Sigmoid colon (tissue), 7 donors: Measurements from ENCODE around the gene UFM1. TPM values are rescaled to one million over a fixed set of nuclear protein-coding genes. Genes with fewer than 3 reads are reported as not detected.

Source experiments
- DNase-seq: peaks from one replicate; pipeline ENCODE4 v3.0.0-alpha.2; 2019
- H3K27ac ChIP-seq, 4 donors: fragments of 200-600 bp; sonication (generic); one replicate each; pipeline ENCODE4 v1.5.1; 2016 to 2019; ENCODE audit warnings: mild to moderate bottlenecking in 1 of 4
- H3K27me3 ChIP-seq, 3 donors: fragments of 200-600 bp; sonication (generic); one replicate each; pipeline ENCODE4 v1.5.1; 2019; ENCODE audit warnings: mild to moderate bottlenecking in 1 of 3
- H3K36me3 ChIP-seq, 4 donors: fragments of 200-600 bp; sonication (generic); one replicate each; pipeline ENCODE4 v1.5.1; 2016 to 2019
- H3K4me1 ChIP-seq, 4 donors: fragments of 200-600 bp; sonication (generic); one replicate each; pipeline ENCODE4 v1.5.1; 2017 to 2019
- H3K4me3 ChIP-seq, 4 donors: fragments of 200-600 bp; sonication (generic); one replicate each; pipeline ENCODE4 v1.5.1; 2017 to 2019; ENCODE audit warnings: mild to moderate bottlenecking in 2 of 4, moderate library complexity in 1 of 4
- H3K9me3 ChIP-seq, 4 donors: fragments of 200-600 bp in 3 of 4; sonication (generic) in 3 of 4; one replicate each; pipeline versions ENCODE4 v1.5.1 to v1.6.1; 2013 to 2019
- EP300 ChIP-seq, 4 donors: sonication (generic); formaldehyde crosslinking; IDR thresholded peaks; one replicate each; pipeline ENCODE4 v1.6.1; 2017; ENCODE audit warnings: antibody characterized with exemption in 4 of 4
- POLR2A ChIP-seq, 2 donors: fragments of 450-650 bp; IDR thresholded peaks; one replicate each; pipeline ENCODE4 v1.6.1; 2016; ENCODE audit warnings: antibody characterized with exemption in 2 of 2, mild to moderate bottlenecking in 2 of 2, moderate library complexity in 2 of 2
- POLR2AphosphoS5 ChIP-seq, 4 donors: sonication (generic); formaldehyde crosslinking; IDR thresholded peaks; one replicate each; pipeline ENCODE4 v1.6.1; 2017; ENCODE audit warnings: antibody characterized with exemption in 4 of 4
- WGBS, 2 donors: extraction: QIAGEN DNeasy Blood & Tissue Kit; methylation state at CpG; one replicate each; pipeline ENCODE4 v1.1.7; 2013; 5-methylcytosine and 5-hydroxymethylcytosine counted together
- intact Hi-C: fragments of 100-400 bp; cut with DNase I; formaldehyde crosslinking; loops from one replicate; pipeline ENCODE4 v1.15.1; 2023
- polyA plus RNA-seq, 3 donors: library from polyadenylated mRNA; stranded (reverse); fragments of 200-250 nt; gene quantifications; one replicate each; pipeline ENCODE4 v1.2.3, GENCODE V29; 2013
- total RNA-seq, 4 donors: library from RNA; depleted of rRNA; stranded (reverse); fragments of >200 nt; gene quantifications; one replicate each; pipeline ENCODE4 v1.1.0, GENCODE V29; 2016
- TF ChIP-seq, protein P1 (sequence below), 4 experiments: fragments of 450-650 bp in 3 of 4; fragments of 200-600 bp in 1 of 4; IDR thresholded peaks; one replicate each; pipeline ENCODE4 v1.5.1; 2016 to 2019; ENCODE audit warnings: antibody characterized with exemption in 4 of 4, mild to moderate bottlenecking in 3 of 4, moderate library complexity in 2 of 4
- donor health status: healthy with polysubstance abuse.
- donor health status: Bipolar disorder and iron deficiency.
- donor health status: healthy.

UFM1 gene
- total RNA-seq = 10 to 100 TPM; 45.4 to 60.6 (median 52.8) TPM
- polyA plus RNA-seq = 10 to 100 TPM; 33.9 to 57.3 (median 49.2) TPM

DNA sequence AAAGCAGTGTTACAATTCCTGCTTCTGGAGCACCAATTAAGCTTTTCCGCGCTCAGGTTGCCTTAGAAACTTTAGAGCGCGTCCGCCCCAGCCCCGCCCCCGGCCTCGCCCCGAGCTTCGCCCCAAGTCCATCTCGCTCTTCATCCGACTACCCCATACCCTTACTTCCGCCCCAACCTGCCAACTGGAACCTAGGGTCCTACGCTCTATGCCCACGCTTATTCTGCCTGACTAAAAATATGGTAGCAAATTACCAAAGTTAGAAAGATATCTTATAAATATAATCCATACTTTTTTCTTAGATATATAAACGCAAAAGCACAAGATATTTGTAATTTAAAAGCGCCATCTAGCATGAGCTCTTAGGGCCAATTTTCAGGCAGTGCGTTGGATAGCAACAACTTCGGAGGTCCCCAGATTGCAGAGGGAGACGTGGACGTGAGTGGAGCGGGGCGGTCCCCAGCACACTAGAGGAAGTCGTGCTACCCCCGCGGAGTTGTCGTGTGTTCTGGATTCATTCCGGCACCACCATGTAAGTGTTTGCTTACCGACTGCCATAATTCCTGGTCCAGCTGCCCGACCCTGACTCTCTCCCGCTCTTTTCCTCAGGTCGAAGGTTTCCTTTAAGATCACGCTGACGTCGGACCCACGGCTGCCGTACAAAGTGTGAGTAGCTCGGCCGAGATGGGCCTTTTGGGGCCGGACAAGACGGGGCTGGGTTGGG, at the start of gene UFM1:
TSS of gene UFM1 (plus strand) at position 462 of the 724 bp plus-strand sequence. CDS start at position 531, 69 bp downstream.
- WGBS, 2 donors = 0 to 1% methylated on average over 41 of the region's 41 CpGs
- Histone ChIP-seq H3K9me3 (no peaks in the 10 kb centered on the region), H3K36me3 (peaks cover 0 to 15% (median 0%) of the 10 kb centered on the region in 4 donors), H3K27ac (peak within 1 kb of the TSS; percentile 83 to 91 (median 86)), H3K27me3 (no peaks in the 10 kb centered on the region), H3K4me1 (peaks cover 0 to 36% (median 21%) of the 10 kb centered on the region in 4 donors), H3K4me3 (peak within 1 kb of the TSS; percentile 66 to 79 (median 72))
- intact Hi-C loops = loop anchor here (5.0 kb wide), 1 partner anchor 482 kb away; the partner anchor contains the start of gene TRPC4
- peak; percentile 94 for DNase-seq
- peak; percentile 33 to 81 (median 70) for TF ChIP-seq POLR2AphosphoS5 (IDR thresholded peaks at IDR 0.05)
- TF ChIP-seq POLR2A (IDR thresholded peaks at IDR 0.05) = peak in 1 of 2 donors; percentile 56
- TF ChIP-seq, protein P1, sequence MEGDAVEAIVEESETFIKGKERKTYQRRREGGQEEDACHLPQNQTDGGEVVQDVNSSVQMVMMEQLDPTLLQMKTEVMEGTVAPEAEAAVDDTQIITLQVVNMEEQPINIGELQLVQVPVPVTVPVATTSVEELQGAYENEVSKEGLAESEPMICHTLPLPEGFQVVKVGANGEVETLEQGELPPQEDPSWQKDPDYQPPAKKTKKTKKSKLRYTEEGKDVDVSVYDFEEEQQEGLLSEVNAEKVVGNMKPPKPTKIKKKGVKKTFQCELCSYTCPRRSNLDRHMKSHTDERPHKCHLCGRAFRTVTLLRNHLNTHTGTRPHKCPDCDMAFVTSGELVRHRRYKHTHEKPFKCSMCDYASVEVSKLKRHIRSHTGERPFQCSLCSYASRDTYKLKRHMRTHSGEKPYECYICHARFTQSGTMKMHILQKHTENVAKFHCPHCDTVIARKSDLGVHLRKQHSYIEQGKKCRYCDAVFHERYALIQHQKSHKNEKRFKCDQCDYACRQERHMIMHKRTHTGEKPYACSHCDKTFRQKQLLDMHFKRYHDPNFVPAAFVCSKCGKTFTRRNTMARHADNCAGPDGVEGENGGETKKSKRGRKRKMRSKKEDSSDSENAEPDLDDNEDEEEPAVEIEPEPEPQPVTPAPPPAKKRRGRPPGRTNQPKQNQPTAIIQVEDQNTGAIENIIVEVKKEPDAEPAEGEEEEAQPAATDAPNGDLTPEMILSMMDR (IDR thresholded peaks at IDR 0.05) = no peak
- TF ChIP-seq EP300 (IDR thresholded peaks at IDR 0.05) = peak in 1 of 4 donors; percentile 5

- TF ChIP-seq POLR2AphosphoS5 (IDR thresholded peaks at IDR 0.05) = no peak
- TF ChIP-seq, protein P1 (IDR thresholded peaks at IDR 0.05) = no peak
- no peak for TF ChIP-seq EP300 (IDR thresholded peaks at IDR 0.05)
- no peak for TF ChIP-seq POLR2A (IDR thresholded peaks at IDR 0.05)
- no peaks in the 10 kb centered on the region for H3K9me3 ChIP-seq
- H3K27ac ChIP-seq = no peak overlapping the region
- H3K36me3 ChIP-seq = no peaks in the 10 kb centered on the region
- DNase-seq = no peak
- no peaks in the 10 kb centered on the region for H3K27me3 ChIP-seq
- intact Hi-C loops = no loop called here
- no peaks in the 10 kb centered on the region for H3K4me1 ChIP-seq
- no peak overlapping the region for H3K4me3 ChIP-seq
- WGBS, 2 donors = 17 to 71% methylated on average over 4 of the region's 4 CpGs
Observed at GRCh38 chr13:38301236-38301635, 48.4 kb upstream of the UFM1 start.

DNA sequence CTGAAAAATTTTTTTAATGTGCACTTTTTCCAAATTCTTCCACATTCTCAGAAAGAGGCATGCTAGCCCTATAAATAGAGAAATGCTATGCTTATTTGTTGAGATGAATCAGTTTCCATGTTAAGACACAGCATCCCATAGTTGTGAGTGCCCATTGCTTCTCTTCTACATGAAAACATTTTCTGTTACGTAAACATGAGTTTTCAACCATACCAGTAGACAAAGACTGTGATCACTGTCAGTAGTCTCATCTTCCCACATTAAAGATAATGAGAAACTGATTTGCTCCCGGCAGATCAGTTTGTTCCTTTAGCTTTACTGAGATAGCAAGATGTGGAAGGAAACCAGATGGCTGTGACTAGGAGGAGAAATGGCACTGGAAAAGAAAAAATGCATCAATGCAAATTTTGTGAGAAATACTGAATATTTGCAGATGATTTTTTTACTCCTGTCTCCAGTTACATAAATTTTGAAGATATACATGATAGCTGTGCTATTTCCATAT, 45.8 kb upstream of the UFM1 start:
- H3K9me3 ChIP-seq = no peaks in the 10 kb centered on the region
- no peaks in the 10 kb centered on the region for H3K36me3 ChIP-seq
- intact Hi-C loops = no loop called here
- H3K27ac ChIP-seq = no peak overlapping the region
- H3K27me3 ChIP-seq = no peaks in the 10 kb centered on the region
- WGBS, 2 donors = 49% methylated on average over 2 of the region's 2 CpGs
- no peak overlapping the region for H3K4me3 ChIP-seq
- no peaks in the 10 kb centered on the region for H3K4me1 ChIP-seq
- TF ChIP-seq EP300 (IDR thresholded peaks at IDR 0.05) (no peak), POLR2A (IDR thresholded peaks at IDR 0.05) (no peak), POLR2AphosphoS5 (IDR thresholded peaks at IDR 0.05) (no peak)
- TF ChIP-seq, protein P1 (IDR thresholded peaks at IDR 0.05) = no peak
- no peak for DNase-seq

- Histone ChIP-seq H3K36me3 (no peaks in the 10 kb centered on the region), H3K9me3 (no peaks in the 10 kb centered on the region), H3K4me3 (no peak overlapping the region), H3K27me3 (no peaks in the 10 kb centered on the region), H3K4me1 (no peaks in the 10 kb centered on the region), H3K27ac (no peak overlapping the region)
- no peak for DNase-seq
- TF ChIP-seq POLR2AphosphoS5 (IDR thresholded peaks at IDR 0.05) (no peak), EP300 (IDR thresholded peaks at IDR 0.05) (no peak), POLR2A (IDR thresholded peaks at IDR 0.05) (no peak)
- TF ChIP-seq, protein P1 (IDR thresholded peaks at IDR 0.05) = no peak
- intact Hi-C loops = no loop called here
- 90 to 94% methylated on average over 2 of the region's 2 CpGs for WGBS, 2 donors
Observed at GRCh38 chr13:38308736-38309135, 40.9 kb upstream of the UFM1 start.
